PC-3 (cell line): ENCODE data around the gene MMP21. TPM values are rescaled to one million over a fixed set of nuclear protein-coding genes. Genes with fewer than 3 reads are reported as not detected.
A peak's percentile ranks its signal among the peaks of the same experiment; 100 is the strongest.

ENCODE experiments used
- ATAC-seq: fragments of 200-7000 bp; cut with Tn5 transposase; 2 replicates; pipeline ENCODE4 v1.9.1; 2020; ENCODE audit warnings: mild to moderate bottlenecking, moderate library complexity
- Bru-seq: library from RNA; stranded (reverse); fragments of 400-500 nt; gene quantifications from one replicate; lab custom pipeline; 2021; lab: Mats Ljungman, UMichigan
- BruChase-seq, 2 experiments: library from RNA; stranded (reverse); fragments of 400-500 nt; gene quantifications; one replicate each; lab custom pipeline; 2021; lab: Mats Ljungman, UMichigan
- BruUV-seq: library from RNA; stranded (reverse); fragments of 400-500 nt; replicated peaks from 2 replicates; lab custom pipeline; 2021; lab: Mats Ljungman, UMichigan
- CTCF ChIA-PET: fragments of 300-600 bp; sonication (Branson Sonifier 250); formaldehyde crosslinking; loops from one replicate; lab custom pipeline; 2022; ENCODE audit warnings: antibody characterized with exemption; lab: Charles Lee
- POLR2A ChIA-PET: fragments of 300-600 bp; sonication (Branson Sonifier 250); formaldehyde crosslinking; loops from one replicate; lab custom pipeline; 2022; ENCODE audit warnings: antibody characterized with exemption; ENCODE audit not compliant: unreplicated experiment; lab: Charles Lee
- DNase-seq: peaks from one replicate; pipeline ENCODE4 v3.0.0-alpha.2; 2015
- H2AFZ ChIP-seq: fragments of 300-600 bp; sonication (generic); 2 replicates; pipeline ENCODE4 v1.6.0; 2016; ENCODE audit warnings: antibody characterized with exemption, low read length
- H3F3A ChIP-seq: fragments of 300-600 bp; sonication (generic); one replicate; pipeline ENCODE4 v1.6.0; 2017; ENCODE audit warnings: antibody characterized with exemption, low read length, control low read depth, mild to moderate bottlenecking; ENCODE audit not compliant: unreplicated experiment
- H3K27ac ChIP-seq: fragments of 300-600 bp; sonication (generic); 2 replicates; pipeline ENCODE4 v1.5.1; 2016; ENCODE audit warnings: mild to moderate bottlenecking, low read length
- H3K27me3 ChIP-seq: fragments of 300-600 bp; sonication (generic); 2 replicates; pipeline ENCODE4 v1.6.1; 2016; ENCODE audit warnings: low read length, mixed read lengths
- H3K36me3 ChIP-seq: fragments of 300-600 bp; sonication (generic); 2 replicates; pipeline ENCODE4 v1.6.1; 2016; ENCODE audit warnings: low read depth, mixed run types, low read length, mixed read lengths
- H3K4me1 ChIP-seq: fragments of 300-600 bp; sonication (generic); 2 replicates; pipeline ENCODE4 v1.5.1; 2016; ENCODE audit warnings: low read length; ENCODE audit not compliant: insufficient read depth
- H3K4me2 ChIP-seq: fragments of 300-600 bp; sonication (generic); 2 replicates; pipeline ENCODE4 v1.6.0; 2016; ENCODE audit warnings: low read length
- H3K4me3 ChIP-seq: fragments of 300-600 bp; sonication (generic); 2 replicates; pipeline ENCODE4 v1.5.1; 2016; ENCODE audit warnings: mild to moderate bottlenecking, low read length, mixed read lengths
- H3K79me2 ChIP-seq: fragments of 300-600 bp; sonication (generic); 2 replicates; pipeline ENCODE4 v1.6.1; 2017; ENCODE audit warnings: low read length, mixed read lengths
- H3K9ac ChIP-seq: fragments of 300-600 bp; sonication (generic); 2 replicates; pipeline ENCODE4 v1.6.0; 2016; ENCODE audit warnings: mild to moderate bottlenecking, low read length
- H3K9me2 ChIP-seq: fragments of 300-600 bp; sonication (generic); replicated peaks from 2 replicates; pipeline ENCODE4 v1.6.1; 2016; ENCODE audit warnings: mixed run types, low read length, mixed read lengths
- H3K9me3 ChIP-seq: fragments of 300-600 bp; sonication (generic); 2 replicates; pipeline ENCODE4 v1.6.1; 2016; ENCODE audit warnings: low read length, mixed read lengths
- H4K20me1 ChIP-seq: fragments of 300-600 bp; sonication (generic); 2 replicates; pipeline ENCODE4 v1.6.1; 2016; ENCODE audit warnings: low read length, mixed read lengths
- CTCF ChIP-seq: fragments of 300-600 bp; sonication (generic); conservative IDR thresholded peaks from 2 replicates; pipeline ENCODE4 v1.5.1; 2017; ENCODE audit warnings: antibody characterized with exemption, low read depth, mild to moderate bottlenecking, low read length
- EZH2 ChIP-seq: fragments of 300-600 bp; sonication (generic); IDR thresholded peaks from one replicate; pipeline ENCODE4 v1.6.1; 2017; ENCODE audit warnings: antibody characterized with exemption, mild to moderate bottlenecking, low read length; ENCODE audit not compliant: unreplicated experiment
- EZH2phosphoT487 ChIP-seq: fragments of 300-600 bp; sonication (generic); IDR thresholded peaks from 2 replicates; pipeline ENCODE4 v1.6.1; 2018; ENCODE audit warnings: mild to moderate bottlenecking, antibody characterized with exemption, low read length, borderline replicate concordance
- intact Hi-C: fragments of 100-400 bp; cut with micrococcal nuclease; formaldehyde crosslinking; loops from 2 replicates; pipeline ENCODE4 v1.9.0; 2023
- long read RNA-seq: library from polyadenylated mRNA; unstranded; transcript quantifications from one replicate; pipeline ENCODE4 v2.0.0, GENCODE V29; 2021; ENCODE audit not compliant: unreplicated experiment
- total RNA-seq: library from RNA; depleted of rRNA; stranded (reverse); fragments of >200 nt; gene quantifications from 2 replicates; pipeline ENCODE4 v1.2.3, GENCODE V29; 2014; rRNA removed

The MMP21 gene, protein sequence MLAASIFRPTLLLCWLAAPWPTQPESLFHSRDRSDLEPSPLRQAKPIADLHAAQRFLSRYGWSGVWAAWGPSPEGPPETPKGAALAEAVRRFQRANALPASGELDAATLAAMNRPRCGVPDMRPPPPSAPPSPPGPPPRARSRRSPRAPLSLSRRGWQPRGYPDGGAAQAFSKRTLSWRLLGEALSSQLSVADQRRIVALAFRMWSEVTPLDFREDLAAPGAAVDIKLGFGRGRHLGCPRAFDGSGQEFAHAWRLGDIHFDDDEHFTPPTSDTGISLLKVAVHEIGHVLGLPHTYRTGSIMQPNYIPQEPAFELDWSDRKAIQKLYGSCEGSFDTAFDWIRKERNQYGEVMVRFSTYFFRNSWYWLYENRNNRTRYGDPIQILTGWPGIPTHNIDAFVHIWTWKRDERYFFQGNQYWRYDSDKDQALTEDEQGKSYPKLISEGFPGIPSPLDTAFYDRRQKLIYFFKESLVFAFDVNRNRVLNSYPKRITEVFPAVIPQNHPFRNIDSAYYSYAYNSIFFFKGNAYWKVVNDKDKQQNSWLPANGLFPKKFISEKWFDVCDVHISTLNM
- total RNA-seq (not detected in 2 replicates), Bru-seq, nascent RNA (percentile 8 among the genes with signal in this experiment), BruChase-seq, experiment 1, labeled RNA remaining after a 6-hour chase (percentile 18 among the genes with signal in this experiment), BruChase-seq, experiment 2, labeled RNA remaining after a 2-hour chase (percentile 25 among the genes with signal in this experiment)
- long read RNA-seq, result 0 reads

- H3K27me3 ChIP-seq, result no peaks in the 10 kb centered on the region
- no peak for DNase-seq
- H2AFZ ChIP-seq, result no peak within 1 kb of the TSS
- no TSS peak for BruUV-seq
- no peaks in the 10 kb centered on the region for H3K79me2 ChIP-seq
- no peak within 1 kb of the TSS for H3K4me2 ChIP-seq
- no peak within 1 kb of the TSS for H3K9ac ChIP-seq
- no peak within 1 kb of the TSS for H3K27ac ChIP-seq
- intact Hi-C loops, result no loop called here
- no peak within 1 kb of the TSS for H3K4me3 ChIP-seq
- H3K9me2 ChIP-seq, result no peaks in the 10 kb centered on the region
- H4K20me1 ChIP-seq, result no peaks in the 10 kb centered on the region
- no peaks in the 10 kb centered on the region for H3K36me3 ChIP-seq
- ATAC-seq, result no peak
- no peaks in the 10 kb centered on the region for H3K4me1 ChIP-seq
- TF ChIP-seq EZH2 (no peak), CTCF (no peak), EZH2phosphoT487 (no peak)
- no peaks in the 10 kb centered on the region for H3F3A ChIP-seq
- no peaks in the 10 kb centered on the region for H3K9me3 ChIP-seq
- ChIA-PET POLR2A (no interaction called here), CTCF (no interaction called here)
Measured at GRCh38 chr10:125775491-125776106, at the start of gene MMP21. MMP21 (minus strand) TSS chr10:125775821; CDS start chr10:125775821, 0 bp downstream.

DNA sequence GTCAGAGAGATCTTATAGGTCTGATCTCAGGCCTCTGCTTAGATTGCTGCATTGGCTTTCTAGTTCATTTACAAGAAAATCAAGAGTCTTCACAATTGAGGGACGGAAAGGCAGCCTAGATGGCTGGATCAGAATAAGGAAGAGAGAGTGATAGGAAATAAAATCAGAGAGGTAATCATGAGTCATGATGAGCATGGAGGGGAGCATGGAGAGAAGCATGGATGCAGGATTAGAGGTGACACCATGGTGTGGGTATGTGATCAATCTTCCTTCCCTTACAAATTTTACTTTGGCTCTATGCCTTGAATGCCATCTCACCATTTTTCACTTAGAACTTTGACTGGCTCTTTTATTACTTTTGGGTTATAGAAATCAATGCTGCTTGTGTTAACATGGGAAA, 49.1 kb upstream of the MMP21 start:
- H3F3A ChIP-seq, result no peaks in the 10 kb centered on the region
- H3K36me3 ChIP-seq, result peaks cover 44% of the 10 kb centered on the region
- ChIA-PET CTCF (no interaction called here), POLR2A (no interaction called here)
- peak overlapping the region; percentile 100 for H3K4me3 ChIP-seq
- H3K4me2 ChIP-seq, result peak overlapping the region; percentile 95
- no peaks in the 10 kb centered on the region for H3K27me3 ChIP-seq
- no peak overlapping the region for H2AFZ ChIP-seq
- no peaks in the 10 kb centered on the region for H3K9me3 ChIP-seq
- peaks cover 39% of the 10 kb centered on the region for H4K20me1 ChIP-seq
- DNase-seq (peak; percentile 69), ATAC-seq (peak; percentile 56)
- peak overlapping the region; percentile 100 for H3K9ac ChIP-seq
- intact Hi-C loops, result loop anchor here (10.0 kb wide), 1 partner anchor 100 kb away; no protein-coding TSS in a partner anchor
- H3K9me2 ChIP-seq, result no peaks in the 10 kb centered on the region
- no TSS peak for BruUV-seq
- H3K79me2 ChIP-seq, result peaks cover 86% of the 10 kb centered on the region
- TF ChIP-seq CTCF (no peak), EZH2 (no peak), EZH2phosphoT487 (no peak)
- peaks cover 23% of the 10 kb centered on the region for H3K4me1 ChIP-seq
- H3K27ac ChIP-seq, result peak overlapping the region; percentile 79
